ENCODE measurements around the gene DGCR8. TPM values are rescaled to one million over a fixed set of nuclear protein-coding genes. Genes with fewer than 3 reads are reported as not detected.

The DGCR8 gene
- total RNA-seq, 1 experiment from 2014 or later, result 41.7 TPM

- Histone ChIP-seq H3F3A (ENCODE audit: low read length, unreplicated experiment) (no peaks in the 10 kb centered on the region), H3K9me2 (replicated peaks; ENCODE audit: low read length) (no peaks in the 10 kb centered on the region), H2AFZ (ENCODE audit: low read length) (no peak overlapping the region), H3K4me2 (ENCODE audit: low read length) (no peak overlapping the region), H3K27me3 (ENCODE audit: low read length) (no peaks in the 10 kb centered on the region), H3K4me3 (ENCODE audit: low read length) (no peak overlapping the region), H3K36me3 (ENCODE audit: low read depth, low read length) (no peaks in the 10 kb centered on the region), H3K4me1 (ENCODE audit: insufficient read depth, low read length) (no peaks in the 10 kb centered on the region; the same call in 1 of the 2 replicates), H3K27ac (ENCODE audit: low read length) (no peak overlapping the region), H4K20me1 (ENCODE audit: low read length) (no peaks in the 10 kb centered on the region), H3K9me3 (ENCODE audit: low read length) (no peaks in the 10 kb centered on the region), H3K79me2 (ENCODE audit: low read length) (no peaks in the 10 kb centered on the region), H3K9ac (ENCODE audit: low read length) (no peak overlapping the region)
- TF ChIP-seq EZH2phosphoT487 (IDR thresholded peaks at IDR 0.05; ENCODE audit: borderline replicate concordance, low read length) (no peak), EZH2 (IDR thresholded peaks at IDR 0.05; ENCODE audit: low read length, unreplicated experiment) (no peak), CTCF (conservative IDR thresholded peaks at IDR 0.05; ENCODE audit: low read depth, low read length) (no peak)
- intact Hi-C loops (cut with micrococcal nuclease), result no loop called here
- peak; percentile 55 for ATAC-seq
- no TSS peak for BruUV-seq (replicated peaks)
- ChIA-PET POLR2A (ENCODE audit: unreplicated experiment) (no interaction called here), CTCF (no interaction called here)
- peak; percentile 42 for DNase-seq
Observed at GRCh38 chr22:20062766-20063083, 17.3 kb upstream of the DGCR8 start.

- no peaks in the 10 kb centered on the region for H3K9me2 ChIP-seq (replicated peaks; ENCODE audit: low read length)
- no peaks in the 10 kb centered on the region for H3K27me3 ChIP-seq (ENCODE audit: low read length)
- no peak for DNase-seq
- H3K79me2 ChIP-seq (ENCODE audit: low read length), result no peaks in the 10 kb centered on the region
- BruUV-seq (replicated peaks), result no TSS peak
- ChIA-PET POLR2A (ENCODE audit: unreplicated experiment) (no interaction called here), CTCF (no interaction called here)
- H4K20me1 ChIP-seq (ENCODE audit: low read length), result no peaks in the 10 kb centered on the region
- no peak overlapping the region for H3K27ac ChIP-seq (ENCODE audit: low read length)
- H3K4me1 ChIP-seq (ENCODE audit: insufficient read depth, low read length), result no peaks in the 10 kb centered on the region; the same call in 1 of the 2 replicates
- H3K36me3 ChIP-seq (ENCODE audit: low read depth, low read length), result no peaks in the 10 kb centered on the region
- no peak for TF ChIP-seq EZH2 (IDR thresholded peaks at IDR 0.05; ENCODE audit: low read length, unreplicated experiment)
- no peak for TF ChIP-seq CTCF (conservative IDR thresholded peaks at IDR 0.05; ENCODE audit: low read depth, low read length)
- TF ChIP-seq EZH2phosphoT487 (IDR thresholded peaks at IDR 0.05; ENCODE audit: borderline replicate concordance, low read length), result no peak
- intact Hi-C loops (cut with micrococcal nuclease), result no loop called here
- no peak overlapping the region for H3K4me3 ChIP-seq (ENCODE audit: low read length)
- no peak for ATAC-seq
- no peak overlapping the region for H2AFZ ChIP-seq (ENCODE audit: low read length)
- H3K9ac ChIP-seq (ENCODE audit: low read length), result no peak overlapping the region
- no peak overlapping the region for H3K4me2 ChIP-seq (ENCODE audit: low read length)
- no peaks in the 10 kb centered on the region for H3F3A ChIP-seq (ENCODE audit: low read length, unreplicated experiment)
- H3K9me3 ChIP-seq (ENCODE audit: low read length), result no peaks in the 10 kb centered on the region
Observed at GRCh38 chr22:20063271-20064139, 16.5 kb upstream of the DGCR8 start.

DNA sequence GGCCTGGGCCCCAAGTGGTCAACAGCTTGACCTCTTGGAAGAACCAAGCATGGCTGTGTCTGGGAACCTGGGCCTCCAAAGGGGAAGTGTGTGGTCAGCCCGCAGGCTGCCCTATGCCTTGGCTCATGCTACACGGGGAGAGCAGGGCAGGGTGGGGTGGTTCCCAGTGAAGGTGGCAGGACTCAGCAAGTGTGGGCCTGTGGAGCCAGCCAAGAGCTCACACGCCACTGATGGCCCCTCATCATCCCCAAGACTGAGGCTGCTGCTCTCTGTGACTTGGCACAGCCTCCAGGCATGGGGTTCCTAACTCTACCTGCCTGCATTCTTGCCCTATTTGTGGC, 15.9 kb upstream of the DGCR8 start:
- ATAC-seq, result no peak
- CTCF ChIA-PET, result no interaction called here
- no peak overlapping the region for H3K4me2 ChIP-seq (ENCODE audit: low read length)

More for the DNA sequence above, 15.9 kb upstream of the DGCR8 start:
- Histone ChIP-seq H3K27me3 (ENCODE audit: low read length) (no peaks in the 10 kb centered on the region), H3F3A (ENCODE audit: low read length, unreplicated experiment) (no peaks in the 10 kb centered on the region), H2AFZ (ENCODE audit: low read length) (no peak overlapping the region), H3K4me3 (ENCODE audit: low read length) (no peak overlapping the region), H3K9ac (ENCODE audit: low read length) (no peak overlapping the region), H3K27ac (ENCODE audit: low read length) (no peak overlapping the region), H4K20me1 (ENCODE audit: low read length) (no peaks in the 10 kb centered on the region), H3K9me2 (replicated peaks; ENCODE audit: low read length) (no peaks in the 10 kb centered on the region), H3K9me3 (ENCODE audit: low read length) (no peaks in the 10 kb centered on the region), H3K4me1 (ENCODE audit: insufficient read depth, low read length) (no peaks in the 10 kb centered on the region; the same call in 1 of the 2 replicates), H3K36me3 (ENCODE audit: low read depth, low read length) (no peaks in the 10 kb centered on the region), H3K79me2 (ENCODE audit: low read length) (no peaks in the 10 kb centered on the region)
- POLR2A ChIA-PET (ENCODE audit: unreplicated experiment), result no interaction called here
- no TSS peak for BruUV-seq (replicated peaks)
- DNase-seq, result no peak
- intact Hi-C loops (cut with micrococcal nuclease), result no loop called here
- TF ChIP-seq EZH2phosphoT487 (IDR thresholded peaks at IDR 0.05; ENCODE audit: borderline replicate concordance, low read length) (no peak), CTCF (conservative IDR thresholded peaks at IDR 0.05; ENCODE audit: low read depth, low read length) (no peak), EZH2 (IDR thresholded peaks at IDR 0.05; ENCODE audit: low read length, unreplicated experiment) (no peak)
